SU-DHL-6 (cell line): Measurements from ENCODE around the gene SLC9A9.

Experiments
- H2AFZ ChIP-seq: fragments of 200-600 bp; sonication (generic); 2 replicates; pipeline ENCODE4 v1.6.1; 2014; ENCODE audit warnings: low read depth, mild to moderate bottlenecking, moderate library complexity, mixed read lengths, antibody characterized with exemption, low read length; ENCODE audit not compliant: severe bottlenecking
- H3F3A ChIP-seq: fragments of 200-600 bp; shearing (Covaris generic); 2 replicates; pipeline ENCODE4 v1.6.0; 2016; ENCODE audit warnings: antibody characterized with exemption, mild to moderate bottlenecking; ENCODE audit not compliant: insufficient read depth
- H3K27ac ChIP-seq: fragments of 200-600 bp; sonication (generic); 2 replicates; pipeline ENCODE4 v1.5.1; 2016; ENCODE audit warnings: low read depth, mild to moderate bottlenecking, low read length, moderate library complexity, mixed read lengths
- H3K27me3 ChIP-seq: fragments of 200-600 bp; sonication (generic), shearing (Covaris generic); 2 replicates; pipeline ENCODE4 v1.6.0; 2014; ENCODE audit warnings: mild to moderate bottlenecking, low read length
- H3K36me3 ChIP-seq: fragments of 200-600 bp; sonication (generic); 2 replicates; pipeline ENCODE4 v1.6.1; 2014; ENCODE audit warnings: mild to moderate bottlenecking, low read length, mixed read lengths
- H3K4me2 ChIP-seq: fragments of 300-600, 200-600 bp; shearing (Covaris generic), sonication (generic); 2 replicates; pipeline ENCODE4 v1.6.0; 2014; ENCODE audit warnings: low read length, low read depth, mild to moderate bottlenecking; ENCODE audit not compliant: poor library complexity, severe bottlenecking
- H3K4me3 ChIP-seq: fragments of 200-600 bp; sonication (generic); 2 replicates; pipeline ENCODE4 v1.5.1; 2014; ENCODE audit warnings: antibody characterized with exemption, low read length, mild to moderate bottlenecking, mixed read lengths; ENCODE audit not compliant: insufficient read depth, poor library complexity, severe bottlenecking
- H3K79me2 ChIP-seq: fragments of 200-600 bp; sonication (generic); 2 replicates; pipeline ENCODE4 v1.6.1; 2014; ENCODE audit warnings: mild to moderate bottlenecking, low read length, moderate library complexity; ENCODE audit not compliant: insufficient read depth
- H3K9ac ChIP-seq: fragments of 200-600 bp; sonication (generic); 2 replicates; pipeline ENCODE4 v1.7.0; 2014; ENCODE audit warnings: mild to moderate bottlenecking, low read length
- H3K9me2 ChIP-seq: fragments of 200-600 bp; sonication (generic); replicated peaks from 2 replicates; pipeline ENCODE4 v1.6.1; 2014; ENCODE audit warnings: low read length; ENCODE audit not compliant: insufficient read depth
- H3K9me3 ChIP-seq: fragments of 200-600 bp; sonication (generic); 2 replicates; pipeline ENCODE4 v1.6.1; 2014; ENCODE audit warnings: low read length, mixed read lengths; ENCODE audit not compliant: insufficient read depth
- H4K20me1 ChIP-seq: fragments of 200-600 bp; sonication (generic); 2 replicates; pipeline ENCODE4 v1.6.1; 2014; ENCODE audit warnings: low read depth, mild to moderate bottlenecking, antibody characterized with exemption, low read length, moderate library complexity, mixed read lengths
- CTCF ChIP-seq: fragments of 200-600 bp; sonication (generic); IDR thresholded peaks from one replicate; pipeline ENCODE4 v1.5.1; 2017; ENCODE audit warnings: antibody characterized with exemption, mild to moderate bottlenecking, low read length, moderate library complexity; ENCODE audit not compliant: insufficient read depth, poor library complexity, severe bottlenecking
- EZH2phosphoT487 ChIP-seq: fragments of 200-600 bp; sonication (generic), shearing (Covaris generic); conservative IDR thresholded peaks from 2 replicates; pipeline ENCODE4 v1.6.1; 2018; ENCODE audit warnings: mild to moderate bottlenecking, antibody characterized with exemption, low read length, moderate library complexity, mixed read lengths

The SLC9A9 gene

GRCh38 chr3:143820466-143821221, 27.6 kb downstream of the SLC9A9 start:
- H3K9ac ChIP-seq = no peak overlapping the region
- H2AFZ ChIP-seq = no peak overlapping the region
- no peaks in the 10 kb centered on the region for H3F3A ChIP-seq
- TF ChIP-seq EZH2phosphoT487 (no peak), CTCF (no peak)
- H3K4me3 ChIP-seq = no peak overlapping the region
- no peak overlapping the region for H3K4me2 ChIP-seq
- no peaks in the 10 kb centered on the region for H3K9me3 ChIP-seq
- H3K9me2 ChIP-seq = no peaks in the 10 kb centered on the region
- no peaks in the 10 kb centered on the region for H3K79me2 ChIP-seq
- H4K20me1 ChIP-seq = no peaks in the 10 kb centered on the region
- no peaks in the 10 kb centered on the region for H3K27me3 ChIP-seq
- H3K27ac ChIP-seq = no peak overlapping the region
- no peaks in the 10 kb centered on the region for H3K36me3 ChIP-seq

GRCh38 chr3:143819890-143820289, 28.4 kb downstream of the SLC9A9 start:
- Histone ChIP-seq H3K4me3 (no peak overlapping the region), H3K27ac (no peak overlapping the region), H3K9me3 (no peaks in the 10 kb centered on the region), H3K4me2 (no peak overlapping the region), H3K9me2 (no peaks in the 10 kb centered on the region), H2AFZ (no peak overlapping the region), H3K27me3 (no peaks in the 10 kb centered on the region), H4K20me1 (no peaks in the 10 kb centered on the region), H3K79me2 (no peaks in the 10 kb centered on the region), H3K9ac (no peak overlapping the region), H3F3A (no peaks in the 10 kb centered on the region), H3K36me3 (no peaks in the 10 kb centered on the region)
- TF ChIP-seq EZH2phosphoT487 (no peak), CTCF (no peak)

- no peaks in the 10 kb centered on the region for H3F3A ChIP-seq
- no peak overlapping the region for H3K4me2 ChIP-seq
- TF ChIP-seq EZH2phosphoT487 = no peak
- no peak for TF ChIP-seq CTCF
Observed at GRCh38 chr3:143814443-143814889, 33.8 kb downstream of the SLC9A9 start.

More at GRCh38 chr3:143814443-143814889, 33.8 kb downstream of the SLC9A9 start:
- Histone ChIP-seq H3K79me2 (no peaks in the 10 kb centered on the region), H3K9ac (no peak overlapping the region), H3K9me3 (no peaks in the 10 kb centered on the region), H2AFZ (no peak overlapping the region), H3K27ac (no peak overlapping the region), H3K4me3 (no peak overlapping the region), H4K20me1 (no peaks in the 10 kb centered on the region), H3K36me3 (no peaks in the 10 kb centered on the region), H3K9me2 (no peaks in the 10 kb centered on the region), H3K27me3 (no peaks in the 10 kb centered on the region)
